ENCODE measurements around the gene EGLN2.
"Not testable (repeated sequence)": the region's sequence is repeated elsewhere in the genome, so short reads cannot be mapped to it uniquely, and the experiment has no call there.

- TF ChIP-seq CTCF (IDR thresholded peaks at IDR 0.05; ENCODE audit: low read length); EZH2 (IDR thresholded peaks at IDR 0.05; ENCODE audit: borderline replicate concordance, low read length): not testable (repeated sequence)
Observed at GRCh38 chr19:40843653-40844052, 44.7 kb downstream of the EGLN2 start.
